ENCODE measurements around the gene RHBG. TPM values are rescaled to one million over a fixed set of nuclear protein-coding genes. Genes with fewer than 3 reads are reported as not detected.

The RHBG gene
- not detected for total RNA-seq

GRCh38 chr1:156368889-156369684, at the start of gene RHBG:
Gene RHBG (plus strand): TSS chr1:156369211. CDS start chr1:156369250, 39 bp downstream.

GRCh38 chr1:156338180-156338976, 30.6 kb upstream of the RHBG start, which contains the start of the genes CCT3 and TSACC:
Gene CCT3 (minus strand): TSS chr1:156338292. CDS start chr1:156338184, 108 bp downstream.
Gene TSACC (plus strand): TSS chr1:156338526. CDS start chr1:156339758, 1,232 bp downstream.

Small RNA genes lying within 50 kb of the gene (small RNA-seq; reads per million reads assigned to genes)
- 0.80 reads per million, percentile 63 among the genes with 10 or more reads in this experiment for gene MIR9-1 (ENCODE audit: low replicate concordance)

Other genes starting within 250 kb of the RHBG start
- 34.4 TPM for gene SEMA4A, start 215.6 kb upstream of the RHBG start, total RNA-seq
- gene SLC25A44, start 175.1 kb upstream of the RHBG start, total RNA-seq, result 18.5 TPM
- 34.1 TPM for gene PMF1, start 156.2 kb upstream of the RHBG start, total RNA-seq
- gene BGLAP, start 127.0 kb upstream of the RHBG start, total RNA-seq, result 1.9 TPM
- 6.6 TPM for gene PAQR6, start 121.2 kb upstream of the RHBG start, total RNA-seq
- gene SMG5, start 86.4 kb upstream of the RHBG start, total RNA-seq, result 50.1 TPM
- gene TMEM79, start 84.9 kb upstream of the RHBG start, total RNA-seq, result 2.2 TPM
- 14.1 TPM for gene GLMP, start 73.5 kb upstream of the RHBG start, total RNA-seq
- gene VHLL, start 69.9 kb upstream of the RHBG start, total RNA-seq, result 1.3 TPM
- 302 TPM for gene CCT3, start 30.9 kb upstream of the RHBG start, total RNA-seq
- not detected for gene TSACC, start 30.7 kb upstream of the RHBG start, total RNA-seq
- gene MEF2D, start 131.6 kb downstream of the RHBG start, total RNA-seq, result 10.0 TPM
- 5.9 TPM for gene IQGAP3, start 203.4 kb downstream of the RHBG start, total RNA-seq
- gene TTC24, start 210.5 kb downstream of the RHBG start, total RNA-seq, result not detected
- 40.1 TPM for gene NAXE, start 222.6 kb downstream of the RHBG start, total RNA-seq
- 20.7 TPM for gene GPATCH4, start 232.3 kb downstream of the RHBG start, total RNA-seq

Data from parietal lobe (tissue), 2 donors.